SU-DHL-6 (cell line): Measurements from ENCODE around the gene SLC35A3.

Experiments used
- H2AFZ ChIP-seq: fragments of 200-600 bp; sonication (generic); 2 replicates; pipeline ENCODE4 v1.6.1; 2014; ENCODE audit warnings: low read depth, mild to moderate bottlenecking, moderate library complexity, mixed read lengths, antibody characterized with exemption, low read length; ENCODE audit not compliant: severe bottlenecking
- H3F3A ChIP-seq: fragments of 200-600 bp; shearing (Covaris generic); 2 replicates; pipeline ENCODE4 v1.6.0; 2016; ENCODE audit warnings: antibody characterized with exemption, mild to moderate bottlenecking; ENCODE audit not compliant: insufficient read depth
- H3K27ac ChIP-seq: fragments of 200-600 bp; sonication (generic); 2 replicates; pipeline ENCODE4 v1.5.1; 2016; ENCODE audit warnings: low read depth, mild to moderate bottlenecking, low read length, moderate library complexity, mixed read lengths
- H3K27me3 ChIP-seq: fragments of 200-600 bp; sonication (generic), shearing (Covaris generic); 2 replicates; pipeline ENCODE4 v1.6.0; 2014; ENCODE audit warnings: mild to moderate bottlenecking, low read length
- H3K36me3 ChIP-seq: fragments of 200-600 bp; sonication (generic); 2 replicates; pipeline ENCODE4 v1.6.1; 2014; ENCODE audit warnings: mild to moderate bottlenecking, low read length, mixed read lengths
- H3K4me2 ChIP-seq: fragments of 300-600, 200-600 bp; shearing (Covaris generic), sonication (generic); 2 replicates; pipeline ENCODE4 v1.6.0; 2014; ENCODE audit warnings: low read length, low read depth, mild to moderate bottlenecking; ENCODE audit not compliant: poor library complexity, severe bottlenecking
- H3K4me3 ChIP-seq: fragments of 200-600 bp; sonication (generic); 2 replicates; pipeline ENCODE4 v1.5.1; 2014; ENCODE audit warnings: antibody characterized with exemption, low read length, mild to moderate bottlenecking, mixed read lengths; ENCODE audit not compliant: insufficient read depth, poor library complexity, severe bottlenecking
- H3K79me2 ChIP-seq: fragments of 200-600 bp; sonication (generic); 2 replicates; pipeline ENCODE4 v1.6.1; 2014; ENCODE audit warnings: mild to moderate bottlenecking, low read length, moderate library complexity; ENCODE audit not compliant: insufficient read depth
- H3K9ac ChIP-seq: fragments of 200-600 bp; sonication (generic); 2 replicates; pipeline ENCODE4 v1.7.0; 2014; ENCODE audit warnings: mild to moderate bottlenecking, low read length
- H3K9me2 ChIP-seq: fragments of 200-600 bp; sonication (generic); replicated peaks from 2 replicates; pipeline ENCODE4 v1.6.1; 2014; ENCODE audit warnings: low read length; ENCODE audit not compliant: insufficient read depth
- H3K9me3 ChIP-seq: fragments of 200-600 bp; sonication (generic); 2 replicates; pipeline ENCODE4 v1.6.1; 2014; ENCODE audit warnings: low read length, mixed read lengths; ENCODE audit not compliant: insufficient read depth
- H4K20me1 ChIP-seq: fragments of 200-600 bp; sonication (generic); 2 replicates; pipeline ENCODE4 v1.6.1; 2014; ENCODE audit warnings: low read depth, mild to moderate bottlenecking, antibody characterized with exemption, low read length, moderate library complexity, mixed read lengths
- EZH2phosphoT487 ChIP-seq: fragments of 200-600 bp; sonication (generic), shearing (Covaris generic); conservative IDR thresholded peaks from 2 replicates; pipeline ENCODE4 v1.6.1; 2018; ENCODE audit warnings: mild to moderate bottlenecking, antibody characterized with exemption, low read length, moderate library complexity, mixed read lengths
- TF ChIP-seq, protein P1 (sequence below): fragments of 200-600 bp; sonication (generic); IDR thresholded peaks from one replicate; pipeline ENCODE4 v1.5.1; 2017; ENCODE audit warnings: antibody characterized with exemption, mild to moderate bottlenecking, low read length, moderate library complexity; ENCODE audit not compliant: insufficient read depth, poor library complexity, severe bottlenecking

Gene SLC35A3

DNA sequence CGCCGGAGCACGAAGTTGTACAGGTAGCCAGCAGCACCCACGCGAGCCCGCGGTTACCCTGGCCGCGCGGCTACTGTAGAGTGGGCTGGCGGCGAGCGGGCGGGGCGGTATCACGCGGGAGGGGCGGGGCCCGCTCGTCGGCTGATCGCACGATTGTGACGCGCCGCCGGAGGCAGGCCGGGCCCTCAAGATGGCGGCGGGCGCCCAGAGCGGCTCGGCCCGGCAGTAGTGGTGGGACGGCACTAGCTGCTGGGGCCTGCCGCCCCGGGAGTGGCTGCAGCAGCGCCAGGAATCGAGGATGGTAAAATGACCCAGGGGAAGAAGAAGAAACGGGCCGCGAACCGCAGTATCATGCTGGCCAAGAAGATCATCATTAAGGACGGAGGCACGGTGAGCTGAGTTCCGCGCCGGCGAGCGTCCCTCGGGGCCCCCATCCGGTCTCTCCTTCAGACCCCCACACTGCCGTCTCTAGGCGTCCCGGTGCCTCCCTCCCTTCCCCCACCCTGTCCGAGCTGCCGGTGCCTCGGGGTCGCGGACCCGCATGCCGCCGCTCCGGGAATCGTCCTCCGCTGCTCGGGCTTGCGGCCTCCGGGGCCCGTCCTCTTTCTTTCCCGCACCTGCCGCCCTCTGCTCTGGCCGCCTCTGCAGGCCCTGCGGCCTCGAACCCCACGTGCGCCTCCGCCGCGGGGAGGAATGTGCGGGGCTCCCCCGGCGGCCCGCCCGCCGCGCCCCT lies 68.3 kb downstream of the SLC35A3 start:
- peak overlapping the region; percentile 49 for H2AFZ ChIP-seq

DNA sequence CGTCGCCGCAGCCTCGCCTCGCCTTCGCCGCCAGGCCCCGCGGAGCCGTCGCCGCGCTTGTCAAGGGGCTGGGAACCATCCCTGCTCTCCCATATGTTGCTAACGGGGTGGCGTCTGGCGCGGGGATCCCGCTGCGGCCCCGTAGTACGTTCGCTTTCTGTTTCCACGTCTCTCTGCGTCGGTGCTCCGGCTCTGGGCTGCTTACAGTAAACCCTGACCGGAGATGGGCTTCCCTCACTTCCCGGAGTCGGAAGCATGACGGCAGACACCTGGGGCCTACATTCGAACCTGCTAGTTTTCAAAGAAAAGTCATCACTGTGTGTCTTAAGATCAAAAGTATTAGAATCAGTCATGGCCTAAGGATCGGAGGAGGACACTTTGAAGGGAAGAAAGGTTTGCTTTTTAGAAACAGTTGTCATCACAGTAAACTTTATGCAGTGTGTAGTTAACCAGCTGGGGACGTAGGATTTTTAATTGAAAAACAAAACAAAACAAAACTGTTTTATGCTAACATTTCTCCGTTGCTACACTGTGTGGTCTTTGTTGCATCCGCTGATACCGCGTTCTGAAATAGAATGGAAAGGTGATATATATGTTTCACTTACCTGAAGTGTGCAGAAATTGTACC lies 69.0 kb downstream of the SLC35A3 start:
- no peaks in the 10 kb centered on the region for H3K9me2 ChIP-seq
- peaks cover 24% of the 10 kb centered on the region; the same call in 1 of the 2 replicates for H3F3A ChIP-seq
- peaks cover 87% of the 10 kb centered on the region for H3K79me2 ChIP-seq
- H4K20me1 ChIP-seq = peaks cover 5% of the 10 kb centered on the region
- H3K36me3 ChIP-seq = 0 out of 2 replicates have a peak, but pooled peaks cover 3% of the 10 kb centered on the region
- H3K27ac ChIP-seq = peak overlapping the region; percentile 84
- peak overlapping the region; percentile 90 for H3K4me2 ChIP-seq
- peak overlapping the region; percentile 84 for H3K9ac ChIP-seq
- H3K4me3 ChIP-seq = peak overlapping the region; percentile 95
- TF ChIP-seq, protein P1, sequence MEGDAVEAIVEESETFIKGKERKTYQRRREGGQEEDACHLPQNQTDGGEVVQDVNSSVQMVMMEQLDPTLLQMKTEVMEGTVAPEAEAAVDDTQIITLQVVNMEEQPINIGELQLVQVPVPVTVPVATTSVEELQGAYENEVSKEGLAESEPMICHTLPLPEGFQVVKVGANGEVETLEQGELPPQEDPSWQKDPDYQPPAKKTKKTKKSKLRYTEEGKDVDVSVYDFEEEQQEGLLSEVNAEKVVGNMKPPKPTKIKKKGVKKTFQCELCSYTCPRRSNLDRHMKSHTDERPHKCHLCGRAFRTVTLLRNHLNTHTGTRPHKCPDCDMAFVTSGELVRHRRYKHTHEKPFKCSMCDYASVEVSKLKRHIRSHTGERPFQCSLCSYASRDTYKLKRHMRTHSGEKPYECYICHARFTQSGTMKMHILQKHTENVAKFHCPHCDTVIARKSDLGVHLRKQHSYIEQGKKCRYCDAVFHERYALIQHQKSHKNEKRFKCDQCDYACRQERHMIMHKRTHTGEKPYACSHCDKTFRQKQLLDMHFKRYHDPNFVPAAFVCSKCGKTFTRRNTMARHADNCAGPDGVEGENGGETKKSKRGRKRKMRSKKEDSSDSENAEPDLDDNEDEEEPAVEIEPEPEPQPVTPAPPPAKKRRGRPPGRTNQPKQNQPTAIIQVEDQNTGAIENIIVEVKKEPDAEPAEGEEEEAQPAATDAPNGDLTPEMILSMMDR = no peak
- no peak for TF ChIP-seq EZH2phosphoT487
- H3K9me3 ChIP-seq = no peaks in the 10 kb centered on the region
- H3K27me3 ChIP-seq = no peaks in the 10 kb centered on the region
- H2AFZ ChIP-seq = no peak overlapping the region

More for the DNA sequence above, 68.3 kb downstream of the SLC35A3 start:
- Histone ChIP-seq H3F3A (peaks cover 28% of the 10 kb centered on the region; the same call in 1 of the 2 replicates), H3K27me3 (no peaks in the 10 kb centered on the region), H4K20me1 (peaks cover 5% of the 10 kb centered on the region), H3K9me3 (no peaks in the 10 kb centered on the region), H3K4me3 (peak overlapping the region; percentile 95), H3K79me2 (peaks cover 81% of the 10 kb centered on the region), H3K27ac (peak overlapping the region; percentile 84), H3K9ac (peak overlapping the region; percentile 84), H3K36me3 (no peaks in the 10 kb centered on the region), H3K9me2 (no peaks in the 10 kb centered on the region), H3K4me2 (peak overlapping the region; percentile 90)
- no peak for TF ChIP-seq EZH2phosphoT487
- TF ChIP-seq, protein P1 = no peak

DNA sequence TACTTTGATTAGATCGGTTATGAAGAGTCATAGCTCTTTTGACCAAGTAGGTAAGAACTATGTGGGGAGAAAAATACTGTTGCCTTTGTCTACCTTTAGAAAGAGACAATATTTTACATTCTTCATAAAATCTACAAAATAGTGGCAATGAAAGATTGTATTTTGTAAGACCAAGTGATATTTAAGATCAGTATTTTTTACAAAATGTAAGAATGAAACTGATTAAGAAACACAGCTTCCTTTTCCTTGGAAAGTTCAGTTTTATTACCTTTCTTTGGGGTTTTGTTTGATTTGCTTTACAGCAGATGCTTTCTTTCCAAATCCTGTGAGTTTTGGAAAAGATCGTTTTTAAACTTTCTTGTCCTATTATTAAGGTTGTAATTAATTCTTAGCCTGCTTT lies 69.8 kb downstream of the SLC35A3 start:
- Histone ChIP-seq H3K79me2 (peaks cover 95% of the 10 kb centered on the region), H2AFZ (no peak overlapping the region), H3K9me2 (no peaks in the 10 kb centered on the region), H3K27ac (peak overlapping the region; percentile 84), H3K4me3 (peak overlapping the region; percentile 95), H3K9ac (peak overlapping the region; percentile 84), H3K36me3 (0 out of 2 replicates have a peak, but pooled peaks cover 3% of the 10 kb centered on the region), H3F3A (peaks cover 18% of the 10 kb centered on the region; the same call in 1 of the 2 replicates), H3K9me3 (no peaks in the 10 kb centered on the region), H3K4me2 (peak overlapping the region; percentile 90), H4K20me1 (peaks cover 5% of the 10 kb centered on the region), H3K27me3 (no peaks in the 10 kb centered on the region)
- no peak for TF ChIP-seq EZH2phosphoT487
- TF ChIP-seq, protein P1 = no peak
